Stimulated activated CD8-positive, alpha-beta memory T cell treated with anti-CD3 and anti-CD28 coated beads, Interleukin-2, amount 100 ng/mL, for 48 hours (primary cell): ENCODE data around the gene SMARCAL1.
A peak's percentile ranks its signal among the peaks of the same experiment; 100 is the strongest.
"Not testable (repeated sequence)": the region's sequence is repeated elsewhere in the genome, so short reads cannot be mapped to it uniquely, and the experiment has no call there.

Experiments used
- DNase-seq, 2 donors: peaks; one replicate each; pipeline ENCODE4 v3.0.0-alpha.2; 2020; ENCODE audit warnings: low read depth in 2 of 2

SMARCAL1 gene

DNA sequence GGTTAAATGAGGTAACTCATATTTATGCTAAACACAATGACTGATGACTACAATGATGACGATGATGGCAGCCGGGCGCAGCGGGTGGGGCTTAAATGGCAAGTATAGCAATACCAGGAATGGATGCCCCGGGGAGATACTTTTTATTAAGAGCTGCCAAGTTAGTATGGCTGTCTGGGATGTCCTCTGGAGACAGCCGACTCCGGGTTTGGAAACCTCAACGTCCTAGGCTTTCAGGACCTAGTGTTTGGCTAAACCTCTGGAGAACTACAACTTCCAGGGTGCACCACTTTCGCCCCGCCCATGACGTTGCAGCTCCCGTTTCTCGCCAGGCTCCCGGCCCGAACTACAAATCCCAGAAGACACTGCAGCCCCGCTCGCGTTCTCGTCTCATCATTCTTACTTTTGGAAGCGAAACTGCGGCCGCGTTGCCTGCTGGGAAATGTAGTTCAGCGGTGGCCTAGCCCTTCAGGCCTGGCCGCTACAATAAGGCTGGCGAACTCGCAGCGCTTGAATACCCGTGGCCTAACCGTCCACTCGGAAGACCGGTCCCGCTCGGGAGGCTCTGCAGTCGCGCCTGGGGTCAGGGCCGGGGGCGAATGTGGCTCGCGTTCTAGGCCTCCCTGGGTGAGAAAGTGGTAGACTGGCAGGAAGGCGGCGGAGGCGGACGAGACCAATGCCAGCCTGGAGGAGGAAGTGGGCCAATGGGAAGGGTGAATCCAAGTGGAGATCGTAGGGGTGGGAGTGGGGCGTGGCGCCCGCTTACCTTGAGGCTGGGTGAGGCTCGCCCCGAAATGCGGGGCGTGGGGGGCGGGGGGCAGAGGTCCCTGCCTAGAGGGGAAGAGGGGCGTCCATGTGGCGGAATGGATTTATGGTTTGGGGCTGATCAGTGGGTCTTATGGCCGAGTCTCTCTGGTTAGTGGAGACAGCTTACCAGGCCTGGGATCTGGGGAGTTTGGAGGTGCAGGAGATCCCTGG lies at the start of gene SMARCAL1:
TSS of gene SMARCAL1 (plus strand) at position 463 of the 978 bp plus-strand sequence. CDS start 2,221 bp downstream, outside the sequence.
- DNase-seq: peak; percentile 95 to 98

DNA sequence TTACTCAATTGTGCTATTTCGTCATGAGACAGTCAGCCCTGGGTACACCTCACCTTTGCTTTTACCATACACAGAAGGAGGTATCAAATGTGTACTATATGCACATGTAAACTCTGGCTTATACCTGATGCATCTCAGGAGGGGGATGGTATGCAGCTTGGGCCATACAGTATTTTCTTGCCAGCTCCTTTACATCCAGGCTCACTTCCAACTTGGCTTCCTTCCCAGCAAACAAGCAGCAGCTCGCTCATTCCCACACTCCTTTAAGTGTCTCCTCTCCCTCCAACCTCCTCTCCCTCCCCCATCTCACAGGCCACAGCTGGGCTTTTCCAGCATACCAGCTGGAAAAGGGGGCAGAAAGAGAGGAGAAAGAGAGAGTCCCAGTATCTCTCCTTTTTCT lies 49.6 kb upstream of the SMARCAL1 start:
- DNase-seq: no peak

DNA sequence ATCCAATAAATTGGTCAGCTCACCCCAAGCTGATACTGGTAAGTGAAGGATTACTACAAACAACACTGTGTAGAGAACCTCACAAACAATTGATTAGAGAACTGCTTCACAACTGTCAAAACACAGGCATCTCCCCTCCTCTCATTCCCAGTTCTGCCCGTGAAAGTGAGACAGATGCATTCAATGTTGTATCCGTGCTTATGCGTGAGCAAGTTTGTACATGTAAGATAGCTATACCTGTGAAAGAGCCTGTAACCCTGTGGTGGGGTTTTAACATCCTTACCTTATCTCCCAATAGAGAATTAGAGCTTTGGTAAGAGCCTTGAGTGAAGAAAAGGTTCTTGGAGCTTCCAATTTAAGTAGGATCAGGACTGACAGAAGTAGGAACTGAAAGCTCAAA lies 49.1 kb upstream of the SMARCAL1 start:
- no peak for DNase-seq

DNA sequence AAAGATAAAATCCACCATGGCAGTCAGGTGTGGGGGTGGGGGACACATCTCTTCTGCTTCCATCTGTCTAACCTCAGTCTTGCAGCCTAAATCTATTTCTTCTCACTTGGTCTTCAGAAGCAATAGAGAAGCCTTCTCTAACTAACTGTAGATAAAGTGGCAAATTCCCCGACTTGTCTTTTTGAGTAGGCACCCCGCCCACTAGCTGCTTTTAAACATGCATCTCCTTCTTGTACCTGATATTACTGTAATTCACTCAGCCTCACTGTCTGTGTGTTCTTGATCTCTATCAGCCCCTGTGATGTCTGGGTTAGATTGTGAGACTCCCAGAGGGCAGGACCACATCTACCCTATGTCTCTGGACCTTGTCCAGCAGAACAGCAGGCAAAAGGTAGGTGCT lies 46.8 kb upstream of the SMARCAL1 start:
- no peak for DNase-seq

DNA sequence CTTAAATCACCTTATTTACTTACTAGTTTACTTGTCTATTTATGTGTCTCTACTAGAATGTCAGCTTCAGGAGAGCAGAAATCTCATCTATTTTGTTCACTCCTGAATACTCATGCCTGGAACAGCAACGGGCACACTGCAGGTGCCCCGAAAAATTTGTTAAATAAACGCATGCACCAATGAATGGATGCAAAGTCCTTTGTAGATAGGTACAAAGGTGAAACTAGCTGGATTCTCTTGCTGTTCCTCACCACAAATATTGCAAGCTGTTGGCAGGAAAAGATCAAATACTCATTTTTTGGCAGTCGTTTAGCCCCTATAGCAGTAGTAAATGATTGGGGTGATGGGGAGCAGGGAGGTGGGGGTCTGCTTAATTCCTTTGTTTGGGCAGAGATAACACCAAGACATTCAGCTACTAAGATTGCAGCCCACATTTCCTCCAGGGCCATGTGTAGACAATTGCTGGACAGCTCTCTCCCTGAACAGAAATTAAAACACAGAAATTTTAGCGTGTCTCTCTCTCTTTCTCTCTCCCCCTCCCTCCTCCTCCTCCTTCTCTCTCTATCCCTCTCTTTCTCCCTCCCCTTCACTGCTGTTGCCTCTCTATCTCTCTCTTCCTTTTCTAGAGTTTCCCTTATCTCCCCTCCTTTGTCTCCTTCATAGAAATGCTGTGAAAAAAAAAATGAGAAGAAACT lies 45.4 kb upstream of the SMARCAL1 start:
- DNase-seq: no peak

DNA sequence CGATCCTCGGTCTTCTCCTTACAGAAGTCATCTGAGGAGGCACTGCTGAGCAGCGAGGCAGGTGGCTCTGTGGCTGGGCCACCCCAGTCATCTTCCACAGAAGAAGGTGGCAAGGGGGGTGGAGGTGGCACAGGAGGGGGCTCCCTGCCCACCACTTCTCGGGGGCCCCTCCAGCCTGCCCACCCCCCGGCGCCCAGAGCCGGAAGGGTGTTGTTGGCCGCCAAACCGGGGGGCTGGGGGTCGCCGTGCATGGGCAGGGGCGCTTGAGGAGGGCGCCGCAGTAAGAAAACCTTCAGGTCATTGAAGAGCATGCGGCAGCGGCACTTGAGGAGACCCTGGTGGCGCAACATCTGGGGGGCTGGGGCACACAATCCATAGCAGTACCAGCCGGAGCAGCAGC lies 42.5 kb upstream of the SMARCAL1 start:
- no peak for DNase-seq

DNA sequence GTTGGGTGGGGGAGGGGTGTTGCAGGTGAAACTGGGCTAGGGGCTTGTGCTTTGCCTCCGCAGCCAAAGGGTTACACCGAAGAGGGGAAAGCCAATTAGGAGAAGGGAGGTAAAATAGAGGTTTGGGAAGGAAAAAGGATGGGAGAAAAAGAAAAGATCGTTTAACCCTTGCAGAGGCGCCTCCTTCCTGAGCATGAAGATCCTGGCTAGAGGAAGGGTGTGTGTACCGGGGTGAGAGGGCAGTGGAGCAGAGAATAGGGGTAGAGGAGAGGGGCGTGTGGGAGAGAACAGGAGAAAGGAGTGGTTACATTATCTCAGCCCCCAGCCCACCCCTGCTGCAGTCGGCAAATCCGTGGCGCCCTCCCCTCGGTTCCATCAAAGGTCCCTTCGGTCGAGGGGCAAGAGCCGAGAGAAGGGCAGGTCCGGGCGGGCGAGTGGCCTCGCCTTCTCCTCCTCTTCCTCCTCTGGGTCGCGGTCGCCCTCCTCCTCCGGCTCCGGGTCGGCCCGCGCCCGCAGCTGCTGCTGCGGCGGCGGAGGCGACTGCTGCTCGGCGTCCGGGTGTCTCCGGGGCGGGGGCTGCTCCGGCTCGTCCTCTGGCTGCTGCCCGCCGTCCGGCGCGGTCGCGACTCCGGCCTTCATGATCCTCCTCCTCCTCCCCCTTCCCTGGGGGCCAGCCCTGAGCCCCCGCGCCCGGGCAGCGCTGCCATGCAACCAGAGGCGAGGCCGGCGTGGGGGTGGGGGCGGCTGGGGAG lies 41.1 kb upstream of the SMARCAL1 start:
- DNase-seq: no peak

DNA sequence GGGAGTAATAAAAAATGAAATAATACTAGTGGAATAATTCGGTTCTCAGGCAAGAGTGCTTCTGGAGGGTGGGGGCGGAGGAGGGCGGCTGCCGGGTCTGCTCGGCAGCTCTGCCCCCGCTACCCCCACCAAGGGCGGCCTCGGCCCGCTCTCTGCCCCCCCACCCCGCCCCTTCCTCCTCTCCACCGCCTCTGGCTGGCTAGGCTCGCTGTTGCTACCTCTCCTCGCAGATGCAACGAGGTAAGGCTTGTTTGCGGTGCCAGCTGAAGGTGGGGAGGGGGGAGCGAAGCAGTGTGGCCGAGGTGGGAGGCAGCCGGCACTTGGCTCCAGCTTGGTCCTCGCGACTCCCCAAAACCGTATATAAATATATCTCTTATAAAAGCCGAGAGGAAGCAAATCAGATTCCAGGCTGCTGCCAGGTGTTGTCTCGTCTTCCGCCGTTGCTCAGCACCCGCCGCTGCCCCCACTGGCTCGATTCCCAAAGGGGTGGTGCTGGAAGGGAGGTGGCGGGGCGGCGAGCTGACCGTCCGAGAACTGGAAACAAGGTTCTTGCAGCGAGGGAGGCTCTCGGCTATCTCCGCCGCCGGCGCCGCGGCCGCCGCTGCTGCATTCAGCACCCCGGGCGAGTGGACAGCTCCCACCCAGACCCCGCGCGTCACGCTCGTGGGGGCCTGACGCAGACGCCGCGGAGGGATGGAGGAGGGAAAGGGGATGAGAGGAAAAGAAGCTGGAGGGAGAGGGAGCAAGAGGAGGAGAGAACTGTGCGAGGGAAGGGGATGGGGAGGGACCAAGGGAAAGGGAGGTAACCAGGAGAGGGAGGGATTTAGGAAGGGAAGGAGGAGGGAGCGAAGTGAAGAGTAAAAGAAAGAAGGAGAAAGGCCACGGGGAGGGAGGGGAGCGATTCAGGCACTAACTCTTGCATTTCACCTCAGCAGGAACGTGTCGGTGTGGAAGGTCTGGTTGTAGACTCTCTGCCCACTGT lies 40.3 kb upstream of the SMARCAL1 start, which contains the start of gene MARCHF4:
TSS of gene MARCHF4 (minus strand) at position 763 of the 982 bp plus-strand sequence. CDS start 2,223 bp downstream, outside the sequence.
- peak; percentile 43 to 50 for DNase-seq

DNA sequence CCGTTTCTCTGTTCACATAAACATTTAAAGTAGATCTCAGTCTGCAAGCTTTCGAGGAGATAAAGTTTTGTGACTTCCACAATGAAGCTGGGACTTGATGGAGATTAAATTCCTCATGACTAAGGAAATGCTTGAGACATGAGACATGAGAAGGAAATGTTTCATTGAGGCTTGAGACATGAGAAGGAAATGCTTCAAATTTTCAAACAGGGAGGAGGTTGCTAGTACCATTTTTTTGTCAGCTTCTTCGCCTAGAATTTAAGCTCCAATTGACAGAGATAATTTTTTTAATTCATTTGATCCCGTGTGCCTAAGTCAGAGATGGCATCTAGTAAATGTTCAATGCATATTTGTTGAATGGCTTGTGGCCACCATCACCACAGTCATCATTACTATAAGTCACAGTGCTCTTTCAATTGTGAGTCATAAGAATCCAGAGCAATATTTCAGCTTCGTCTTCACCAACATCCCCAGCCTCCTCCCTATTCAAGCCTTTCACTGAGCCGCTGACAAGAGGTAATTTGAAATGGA lies 39.5 kb upstream of the SMARCAL1 start:
- DNase-seq: no peak

DNA sequence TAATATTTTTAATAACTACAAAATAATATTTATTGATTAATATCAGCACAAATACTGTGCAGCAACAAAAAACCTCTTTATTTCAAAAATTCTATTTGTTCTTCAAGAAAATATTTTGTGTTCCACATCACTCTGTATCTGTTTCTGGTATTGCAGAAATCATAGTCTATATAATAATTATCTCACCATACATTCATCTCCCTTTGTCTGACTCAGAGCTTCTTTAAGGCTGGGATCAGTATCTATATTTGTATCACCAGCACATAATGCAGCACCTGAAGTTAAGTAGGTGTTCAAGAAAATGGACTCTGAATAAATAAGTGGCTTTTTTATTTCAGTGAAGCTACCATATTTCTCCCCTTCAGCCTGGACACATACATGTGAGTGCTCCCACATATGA lies 38.4 kb upstream of the SMARCAL1 start:
- no peak for DNase-seq

DNA sequence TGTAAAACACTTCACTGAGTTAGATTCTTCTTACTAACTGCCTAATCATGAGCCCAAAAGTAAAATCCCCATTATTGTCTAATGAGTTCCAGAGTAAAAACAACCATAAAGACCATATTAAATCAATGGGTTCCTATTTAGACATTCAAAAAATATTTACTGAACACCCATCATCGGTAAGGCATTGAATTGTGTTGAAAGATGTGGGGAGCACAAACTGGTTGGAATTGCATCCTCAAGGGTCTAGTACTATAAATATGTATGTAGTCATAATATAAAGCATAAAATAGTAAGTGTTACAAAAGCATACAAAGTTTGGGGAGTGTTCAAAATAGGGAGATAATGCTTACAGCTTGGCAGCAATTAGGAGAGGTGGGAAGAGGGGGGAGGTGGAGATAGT lies 37.0 kb upstream of the SMARCAL1 start:
- no peak for DNase-seq

DNA sequence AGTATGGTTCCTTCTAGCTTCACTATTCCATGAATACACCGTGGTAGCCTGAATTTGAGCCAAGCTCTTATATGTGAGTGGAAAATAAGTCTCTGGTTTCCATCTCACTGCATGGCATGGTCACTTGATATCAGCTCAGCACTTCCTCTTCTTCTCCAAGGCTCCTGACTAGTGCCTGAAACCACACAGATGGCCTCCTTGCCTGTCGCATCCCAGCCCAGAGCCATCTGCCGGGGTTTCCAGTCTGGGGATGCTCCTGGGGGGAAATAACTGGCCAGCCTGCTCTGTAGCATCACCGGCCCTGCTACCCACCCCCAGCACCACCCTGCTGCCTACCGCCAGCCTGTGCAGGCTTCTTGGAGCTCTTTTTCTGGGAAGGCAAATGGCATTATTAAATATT lies 32.3 kb upstream of the SMARCAL1 start:
- no peak for DNase-seq

DNA sequence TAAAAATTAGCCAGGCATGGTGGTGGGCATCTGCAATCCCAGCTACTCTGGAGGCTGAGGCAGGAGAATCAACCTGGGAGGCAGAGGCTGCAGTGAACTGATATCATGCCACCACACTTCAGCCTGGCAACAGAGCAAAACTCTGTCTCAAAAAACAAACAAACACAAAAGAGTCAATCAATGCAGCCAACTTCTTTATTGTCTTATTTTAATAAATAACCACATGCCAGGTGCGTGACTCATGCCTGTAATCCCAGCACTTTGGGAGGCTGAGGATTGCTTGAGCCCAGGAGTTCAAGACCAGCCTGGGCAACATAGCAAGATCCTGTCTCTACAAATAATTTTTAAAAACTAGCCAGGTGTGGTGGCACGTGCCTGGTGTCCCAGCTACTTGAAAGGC lies 27.9 kb upstream of the SMARCAL1 start:
- DNase-seq: not testable (repeated sequence)

DNA sequence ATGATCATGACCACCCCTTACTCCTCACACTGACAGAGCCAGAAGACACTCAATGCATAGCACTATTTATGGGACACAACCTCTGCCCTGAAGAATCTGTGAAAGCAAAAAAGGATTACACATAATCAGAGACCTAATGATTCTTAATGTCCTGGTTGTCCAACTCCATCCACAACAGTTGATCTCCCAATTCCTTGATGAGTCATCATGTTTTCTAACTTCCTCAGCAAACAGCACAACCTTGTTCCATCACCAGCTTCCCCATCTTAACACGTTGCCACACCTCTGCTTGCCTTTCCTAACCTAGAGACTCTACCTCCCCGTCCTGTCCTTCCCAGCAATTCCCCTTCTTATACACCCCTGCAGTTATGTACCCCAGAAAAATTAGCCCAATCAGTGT lies 26.8 kb upstream of the SMARCAL1 start:
- DNase-seq: no peak

DNA sequence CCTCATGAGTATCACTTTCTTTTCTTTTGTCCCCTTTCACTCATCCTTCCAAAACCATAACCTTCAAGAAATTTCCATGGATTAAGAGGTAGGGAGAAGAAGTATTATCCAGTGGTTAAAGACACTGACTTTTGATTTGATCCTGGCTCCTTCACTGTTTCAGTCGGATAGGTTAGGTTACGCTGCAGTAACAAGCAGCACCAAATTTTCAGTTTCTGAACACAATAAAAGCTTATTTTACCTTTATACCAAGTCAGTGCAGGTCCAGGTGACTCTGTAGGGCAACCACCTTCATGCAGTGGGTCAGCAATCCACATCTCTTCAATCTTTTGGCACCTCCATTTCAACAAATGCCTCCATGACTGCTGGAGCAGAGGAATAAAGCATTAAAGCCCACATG lies 25.0 kb upstream of the SMARCAL1 start:
- no peak for DNase-seq

DNA sequence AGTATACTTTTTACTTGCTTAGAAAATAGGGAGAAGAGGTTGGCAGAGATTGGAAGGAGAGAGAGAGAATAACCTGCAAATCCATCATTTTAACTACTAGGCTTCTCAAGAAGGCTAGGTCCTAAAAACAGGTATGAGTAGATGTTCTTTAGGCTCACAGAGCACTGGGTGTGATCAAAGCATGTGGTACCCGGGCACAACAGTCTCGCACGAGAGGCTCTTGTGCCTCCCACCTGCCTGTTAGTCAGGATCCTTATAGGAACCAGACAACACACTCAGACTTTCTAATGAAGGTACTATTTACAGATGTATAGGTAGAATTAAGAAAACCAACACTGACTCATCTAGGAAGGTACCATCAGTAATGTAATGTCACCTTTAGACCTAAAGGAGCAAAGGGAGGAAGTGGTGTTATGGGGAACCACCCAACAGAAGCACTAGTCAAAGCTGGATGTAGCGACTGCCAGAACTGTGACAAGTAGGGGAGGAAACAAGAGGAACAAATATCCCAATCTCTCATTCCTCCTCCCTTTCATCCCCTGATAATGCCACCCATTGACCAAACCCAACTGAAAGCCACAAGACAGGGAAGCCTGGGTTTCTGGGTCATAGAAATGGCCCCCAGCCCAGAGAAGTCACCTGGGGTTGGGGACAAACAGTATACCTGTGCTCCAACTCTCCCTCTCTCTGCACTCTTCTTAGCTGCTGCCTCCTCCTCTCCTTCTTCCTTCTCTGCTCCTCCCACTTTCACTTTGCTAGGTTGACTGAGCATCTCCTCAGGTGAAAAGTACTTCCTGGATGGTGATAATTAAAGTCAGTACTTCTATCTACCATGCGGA lies 24.0 kb upstream of the SMARCAL1 start:
- no peak for DNase-seq

DNA sequence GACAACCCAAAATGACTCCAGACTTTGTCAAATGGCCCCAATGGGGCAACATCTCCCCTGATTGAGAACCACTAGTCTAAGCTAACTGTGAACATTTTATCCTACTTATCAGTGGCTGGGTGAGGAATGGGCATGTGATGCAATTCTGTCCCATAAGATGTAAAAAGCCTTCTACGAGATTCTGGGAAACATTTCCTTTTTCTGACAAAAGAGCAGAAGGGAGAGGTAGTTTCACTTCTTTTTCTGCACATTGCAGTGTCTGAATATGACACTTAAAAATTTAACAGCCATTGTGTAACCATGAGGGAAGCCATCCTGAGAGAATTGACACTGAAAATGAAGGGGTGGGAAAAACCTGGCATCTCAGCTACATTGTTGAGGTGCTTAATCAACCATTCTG lies 22.7 kb upstream of the SMARCAL1 start:
- DNase-seq: no peak

DNA sequence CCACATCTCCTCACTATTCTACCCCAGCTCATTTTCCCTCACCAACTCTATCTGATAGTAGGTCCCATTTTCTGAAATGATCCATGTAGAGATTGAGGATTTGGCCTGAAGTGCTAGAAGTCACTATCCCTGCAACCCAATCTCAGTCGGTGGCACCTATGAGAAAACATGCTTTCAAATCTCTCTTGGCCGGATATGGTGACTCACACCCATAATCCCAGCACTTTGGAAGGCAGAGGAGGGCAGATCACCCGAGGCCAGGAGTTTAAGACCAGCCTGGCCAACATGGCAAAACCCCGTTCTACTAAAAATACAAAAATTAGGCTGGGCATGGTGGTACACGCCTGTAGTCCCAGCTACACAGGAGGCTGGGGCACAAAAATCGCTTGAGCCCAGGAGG lies 20.9 kb upstream of the SMARCAL1 start:
- DNase-seq: no peak

DNA sequence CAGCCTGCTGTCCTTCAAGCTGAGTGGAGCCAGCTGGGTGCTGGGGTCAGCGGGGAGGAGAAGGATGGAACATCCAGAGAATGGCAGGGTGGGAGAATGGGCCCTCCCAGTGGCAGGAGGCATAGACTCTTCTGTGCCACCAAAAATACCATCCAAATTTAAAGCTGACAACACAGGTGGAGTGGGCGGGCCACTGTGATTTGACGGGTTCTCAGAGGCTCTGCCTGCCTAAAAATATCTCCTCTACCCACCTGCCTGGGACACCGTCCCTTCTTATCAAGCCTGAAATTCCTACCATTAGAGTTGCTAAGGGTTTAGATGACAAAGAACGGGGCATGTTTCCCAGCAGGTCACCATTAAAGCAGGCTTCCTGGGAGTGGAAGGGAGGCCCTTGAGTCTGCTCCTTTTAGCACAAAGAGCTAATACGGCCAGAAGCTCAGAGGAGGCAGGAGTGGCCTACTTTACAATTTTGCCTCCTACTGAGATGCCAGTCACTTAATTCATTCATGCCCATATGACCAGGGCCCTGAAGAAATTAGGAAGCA lies 20.2 kb upstream of the SMARCAL1 start:
- no peak for DNase-seq
